ENCODE measurements around the gene FAM81A. TPM values are rescaled to one million over a fixed set of nuclear protein-coding genes. Genes with fewer than 3 reads are reported as not detected.

FAM81A gene
- total and polyA plus RNA-seq, 2 donors: 0.42 to 1.2 TPM

GRCh38 chr15:59491062-59491461, 53.1 kb downstream of the FAM81A start:
- Histone ChIP-seq H3K27me3 (ENCODE audit: control insufficient read depth in 2 of 2, insufficient read depth in 1 of 2, low read length in 1 of 2) (peaks cover 0 to 3% of the 10 kb centered on the region in 2 donors), H3K4me1 (ENCODE audit: control insufficient read depth in 2 of 2, insufficient read depth in 2 of 2, low read length in 2 of 2) (no peaks in the 10 kb centered on the region), H3K27ac (ENCODE audit: low read depth in 1 of 2, low read length in 1 of 2) (no peak overlapping the region), H3K4me3 (ENCODE audit: low read length in 2 of 2) (no peak overlapping the region), H3K9me3 (ENCODE audit: control insufficient read depth in 2 of 2, insufficient read depth in 1 of 2, low read length in 1 of 2) (no peaks in the 10 kb centered on the region), H3K36me3 (ENCODE audit: control insufficient read depth in 2 of 2, insufficient read depth in 2 of 2, low read length in 1 of 2) (no peaks in the 10 kb centered on the region)
- WGBS: 90% methylated on average over 5 of the region's 5 CpGs
- no peak for DNase-seq (ENCODE audit: low read depth in 6 of 9, low spot score in 9 of 9)

GRCh38 chr15:59492389-59493377, 54.7 kb downstream of the FAM81A start:
- Histone ChIP-seq H3K27me3 (ENCODE audit: control insufficient read depth in 2 of 2, insufficient read depth in 1 of 2, low read length in 1 of 2) (peaks cover 0 to 3% of the 10 kb centered on the region in 2 donors), H3K4me3 (ENCODE audit: low read length in 2 of 2) (no peak overlapping the region), H3K9me3 (ENCODE audit: control insufficient read depth in 2 of 2, insufficient read depth in 1 of 2, low read length in 1 of 2) (no peaks in the 10 kb centered on the region), H3K36me3 (ENCODE audit: control insufficient read depth in 2 of 2, insufficient read depth in 2 of 2, low read length in 1 of 2) (no peaks in the 10 kb centered on the region), H3K4me1 (ENCODE audit: control insufficient read depth in 2 of 2, insufficient read depth in 2 of 2, low read length in 2 of 2) (no peaks in the 10 kb centered on the region), H3K27ac (ENCODE audit: low read depth in 1 of 2, low read length in 1 of 2) (no peak overlapping the region)
- WGBS: 30% methylated on average over 11 of the region's 11 CpGs
- peak; percentile 16 to 68 (median 42) for DNase-seq (ENCODE audit: low read depth in 6 of 9, low spot score in 9 of 9)

- no peaks in the 10 kb centered on the region for H3K9me3 ChIP-seq (ENCODE audit: control insufficient read depth in 2 of 2, insufficient read depth in 1 of 2, low read length in 1 of 2)
- WGBS: 80% methylated on average over 5 of the region's 5 CpGs
- no peak for DNase-seq (ENCODE audit: low read depth in 6 of 9, low spot score in 9 of 9)
- peaks cover 0 to 6% of the 10 kb centered on the region in 2 donors for H3K27me3 ChIP-seq (ENCODE audit: control insufficient read depth in 2 of 2, insufficient read depth in 1 of 2, low read length in 1 of 2)
- no peak overlapping the region for H3K4me3 ChIP-seq (ENCODE audit: low read length in 2 of 2)
- no peak overlapping the region for H3K27ac ChIP-seq (ENCODE audit: low read depth in 1 of 2, low read length in 1 of 2)
- H3K36me3 ChIP-seq (ENCODE audit: control insufficient read depth in 2 of 2, insufficient read depth in 2 of 2, low read length in 1 of 2): no peaks in the 10 kb centered on the region
- H3K4me1 ChIP-seq (ENCODE audit: control insufficient read depth in 2 of 2, insufficient read depth in 2 of 2, low read length in 2 of 2): no peaks in the 10 kb centered on the region
Measured at GRCh38 chr15:59501597-59501996, 63.6 kb downstream of the FAM81A start.

- Histone ChIP-seq H3K27me3 (ENCODE audit: control insufficient read depth in 2 of 2, insufficient read depth in 1 of 2, low read length in 1 of 2) (peaks cover 15 to 44% of the 10 kb centered on the region in 2 donors), H3K27ac (ENCODE audit: low read depth in 1 of 2, low read length in 1 of 2) (no peak overlapping the region)
- no peak for DNase-seq (ENCODE audit: low read depth in 6 of 9, low spot score in 9 of 9)
Measured at GRCh38 chr15:59515190-59515589, 77.2 kb downstream of the FAM81A start.

GRCh38 chr15:59516655-59517461, 78.9 kb downstream of the FAM81A start:
- peaks cover 24 to 59% of the 10 kb centered on the region in 2 donors for H3K27me3 ChIP-seq (ENCODE audit: control insufficient read depth in 2 of 2, insufficient read depth in 1 of 2, low read length in 1 of 2)
- no peak overlapping the region for H3K27ac ChIP-seq (ENCODE audit: low read depth in 1 of 2, low read length in 1 of 2)
- WGBS: 77% methylated on average over 9 of the region's 9 CpGs
- H3K9me3 ChIP-seq (ENCODE audit: control insufficient read depth in 2 of 2, insufficient read depth in 1 of 2, low read length in 1 of 2): no peaks in the 10 kb centered on the region
- no peak overlapping the region for H3K4me3 ChIP-seq (ENCODE audit: low read length in 2 of 2)
- H3K4me1 ChIP-seq (ENCODE audit: control insufficient read depth in 2 of 2, insufficient read depth in 2 of 2, low read length in 2 of 2): no peaks in the 10 kb centered on the region
- DNase-seq (ENCODE audit: low read depth in 6 of 9, low spot score in 9 of 9): no peak
- H3K36me3 ChIP-seq (ENCODE audit: control insufficient read depth in 2 of 2, insufficient read depth in 2 of 2, low read length in 1 of 2): no peaks in the 10 kb centered on the region

More at GRCh38 chr15:59515190-59515589, 77.2 kb downstream of the FAM81A start:
- Histone ChIP-seq H3K4me3 (ENCODE audit: low read length in 2 of 2) (no peak overlapping the region), H3K36me3 (ENCODE audit: control insufficient read depth in 2 of 2, insufficient read depth in 2 of 2, low read length in 1 of 2) (no peaks in the 10 kb centered on the region), H3K4me1 (ENCODE audit: control insufficient read depth in 2 of 2, insufficient read depth in 2 of 2, low read length in 2 of 2) (no peaks in the 10 kb centered on the region), H3K9me3 (ENCODE audit: control insufficient read depth in 2 of 2, insufficient read depth in 1 of 2, low read length in 1 of 2) (no peaks in the 10 kb centered on the region)
- 94% methylated on average over 2 of the region's 2 CpGs for WGBS

- H3K27me3 ChIP-seq (ENCODE audit: control insufficient read depth in 2 of 2, insufficient read depth in 1 of 2, low read length in 1 of 2): peaks cover 27 to 72% of the 10 kb centered on the region in 2 donors
- H3K4me1 ChIP-seq (ENCODE audit: control insufficient read depth in 2 of 2, insufficient read depth in 2 of 2, low read length in 2 of 2): peaks cover 0 to 10% of the 10 kb centered on the region in 2 donors
- H3K9me3 ChIP-seq (ENCODE audit: control insufficient read depth in 2 of 2, insufficient read depth in 1 of 2, low read length in 1 of 2): peaks cover 0 to 3% of the 10 kb centered on the region in 2 donors
- DNase-seq (ENCODE audit: low read depth in 6 of 9, low spot score in 9 of 9): no peak
- 94% methylated on average over 3 of the region's 3 CpGs for WGBS
- no peak overlapping the region for H3K27ac ChIP-seq (ENCODE audit: low read depth in 1 of 2, low read length in 1 of 2)
- H3K36me3 ChIP-seq (ENCODE audit: control insufficient read depth in 2 of 2, insufficient read depth in 2 of 2, low read length in 1 of 2): no peaks in the 10 kb centered on the region
- no peak overlapping the region for H3K4me3 ChIP-seq (ENCODE audit: low read length in 2 of 2)
Measured at GRCh38 chr15:59519329-59519728, 81.3 kb downstream of the FAM81A start.

GRCh38 chr15:59521443-59521842, 83.5 kb downstream of the FAM81A start:
- peaks cover 0 to 3% of the 10 kb centered on the region in 2 donors for H3K9me3 ChIP-seq (ENCODE audit: control insufficient read depth in 2 of 2, insufficient read depth in 1 of 2, low read length in 1 of 2)
- 93% methylated on average over 5 of the region's 5 CpGs for WGBS
- peaks cover 34 to 75% of the 10 kb centered on the region in 2 donors for H3K27me3 ChIP-seq (ENCODE audit: control insufficient read depth in 2 of 2, insufficient read depth in 1 of 2, low read length in 1 of 2)
- H3K36me3 ChIP-seq (ENCODE audit: control insufficient read depth in 2 of 2, insufficient read depth in 2 of 2, low read length in 1 of 2): no peaks in the 10 kb centered on the region
- no peak for DNase-seq (ENCODE audit: low read depth in 6 of 9, low spot score in 9 of 9)
- peaks cover 0 to 13% of the 10 kb centered on the region in 2 donors for H3K4me1 ChIP-seq (ENCODE audit: control insufficient read depth in 2 of 2, insufficient read depth in 2 of 2, low read length in 2 of 2)
- no peak overlapping the region for H3K27ac ChIP-seq (ENCODE audit: low read depth in 1 of 2, low read length in 1 of 2)
- H3K4me3 ChIP-seq (ENCODE audit: low read length in 2 of 2): no peak overlapping the region

GRCh38 chr15:59522988-59523461, 85.0 kb downstream of the FAM81A start:
- Histone ChIP-seq H3K27me3 (ENCODE audit: control insufficient read depth in 2 of 2, insufficient read depth in 1 of 2, low read length in 1 of 2) (peaks cover 30 to 70% of the 10 kb centered on the region in 2 donors), H3K4me1 (ENCODE audit: control insufficient read depth in 2 of 2, insufficient read depth in 2 of 2, low read length in 2 of 2) (peaks cover 0 to 13% of the 10 kb centered on the region in 2 donors), H3K36me3 (ENCODE audit: control insufficient read depth in 2 of 2, insufficient read depth in 2 of 2, low read length in 1 of 2) (no peaks in the 10 kb centered on the region), H3K4me3 (ENCODE audit: low read length in 2 of 2) (no peak overlapping the region), H3K9me3 (ENCODE audit: control insufficient read depth in 2 of 2, insufficient read depth in 1 of 2, low read length in 1 of 2) (peaks cover 0 to 3% of the 10 kb centered on the region in 2 donors), H3K27ac (ENCODE audit: low read depth in 1 of 2, low read length in 1 of 2) (no peak overlapping the region)
- WGBS: 53% methylated on average over 15 of the region's 15 CpGs
- peak; percentile 44 to 86 (median 56) for DNase-seq (ENCODE audit: low read depth in 6 of 9, low spot score in 9 of 9)
